Measurements from ENCODE around the gene MIGA1. TPM values are rescaled to one million over a fixed set of nuclear protein-coding genes. Genes with fewer than 3 reads are reported as not detected.

Gene MIGA1
- total RNA-seq, 1 experiment from 2014 or later = 14.4 TPM

DNA sequence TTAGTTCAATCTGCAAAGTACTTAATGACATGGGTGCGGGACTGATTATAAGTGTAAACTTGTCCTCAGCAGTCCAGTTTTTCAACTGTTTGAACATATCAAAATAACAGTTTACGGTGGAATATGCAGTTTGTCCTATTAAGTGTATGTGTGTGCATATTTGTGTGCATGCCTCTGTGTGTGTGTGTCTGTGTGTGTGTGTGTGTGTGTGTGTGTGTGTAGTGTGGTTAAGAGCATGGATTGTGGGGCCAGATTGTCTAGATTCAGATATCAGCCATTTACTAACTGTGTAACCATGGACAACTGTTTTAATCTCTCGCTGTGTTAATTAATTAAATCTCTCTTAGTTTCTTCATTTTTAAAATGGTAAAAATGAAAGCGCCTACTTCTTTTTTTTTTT, 148.0 kb downstream of the MIGA1 start:
- Histone ChIP-seq H3K4me3 (ENCODE audit: low read depth in 2 of 2, low read length in 2 of 2) (no peak overlapping the region), H3K27ac (ENCODE audit: low read length) (no peak overlapping the region), H3K9me3 (ENCODE audit: control insufficient read depth, insufficient read depth, low read depth, low read length) (no peaks in the 10 kb centered on the region), H3K27me3 (ENCODE audit: control insufficient read depth, insufficient read depth, low read length) (no peaks in the 10 kb centered on the region), H3K4me1 (ENCODE audit: control insufficient read depth, insufficient read depth, low read length) (no peaks in the 10 kb centered on the region), H3K36me3 (ENCODE audit: control insufficient read depth, insufficient read depth, low read length) (no peaks in the 10 kb centered on the region)
- POLR2A ChIA-PET = no interaction called here
- BruUV-seq (replicated peaks) = no TSS peak
- DNase-seq (ENCODE audit: low read depth, low spot score) (no peak), ATAC-seq (no peak)
- intact Hi-C loops (cut with micrococcal nuclease; ENCODE audit: unreplicated experiment) (no loop called here), in situ Hi-C loops (cut with HindIII; ENCODE audit: low pct_unique_long_range_greater_than_20kb, low sequenced_read_pairs) (no loop called here)
- CTCF ChIA-PET = no interaction called here
- TF ChIP-seq, protein P1, sequence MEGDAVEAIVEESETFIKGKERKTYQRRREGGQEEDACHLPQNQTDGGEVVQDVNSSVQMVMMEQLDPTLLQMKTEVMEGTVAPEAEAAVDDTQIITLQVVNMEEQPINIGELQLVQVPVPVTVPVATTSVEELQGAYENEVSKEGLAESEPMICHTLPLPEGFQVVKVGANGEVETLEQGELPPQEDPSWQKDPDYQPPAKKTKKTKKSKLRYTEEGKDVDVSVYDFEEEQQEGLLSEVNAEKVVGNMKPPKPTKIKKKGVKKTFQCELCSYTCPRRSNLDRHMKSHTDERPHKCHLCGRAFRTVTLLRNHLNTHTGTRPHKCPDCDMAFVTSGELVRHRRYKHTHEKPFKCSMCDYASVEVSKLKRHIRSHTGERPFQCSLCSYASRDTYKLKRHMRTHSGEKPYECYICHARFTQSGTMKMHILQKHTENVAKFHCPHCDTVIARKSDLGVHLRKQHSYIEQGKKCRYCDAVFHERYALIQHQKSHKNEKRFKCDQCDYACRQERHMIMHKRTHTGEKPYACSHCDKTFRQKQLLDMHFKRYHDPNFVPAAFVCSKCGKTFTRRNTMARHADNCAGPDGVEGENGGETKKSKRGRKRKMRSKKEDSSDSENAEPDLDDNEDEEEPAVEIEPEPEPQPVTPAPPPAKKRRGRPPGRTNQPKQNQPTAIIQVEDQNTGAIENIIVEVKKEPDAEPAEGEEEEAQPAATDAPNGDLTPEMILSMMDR (IDR thresholded peaks at IDR 0.05) = no peak
- no peak for TF ChIP-seq POLR2AphosphoS5 (IDR thresholded peaks at IDR 0.05; ENCODE audit: low read depth, low read length)
- TF ChIP-seq SIN3A (IDR thresholded peaks at IDR 0.05; ENCODE audit: borderline replicate concordance, insufficient read depth, low read depth, low read length) = no peak
- TF ChIP-seq, protein P2, sequence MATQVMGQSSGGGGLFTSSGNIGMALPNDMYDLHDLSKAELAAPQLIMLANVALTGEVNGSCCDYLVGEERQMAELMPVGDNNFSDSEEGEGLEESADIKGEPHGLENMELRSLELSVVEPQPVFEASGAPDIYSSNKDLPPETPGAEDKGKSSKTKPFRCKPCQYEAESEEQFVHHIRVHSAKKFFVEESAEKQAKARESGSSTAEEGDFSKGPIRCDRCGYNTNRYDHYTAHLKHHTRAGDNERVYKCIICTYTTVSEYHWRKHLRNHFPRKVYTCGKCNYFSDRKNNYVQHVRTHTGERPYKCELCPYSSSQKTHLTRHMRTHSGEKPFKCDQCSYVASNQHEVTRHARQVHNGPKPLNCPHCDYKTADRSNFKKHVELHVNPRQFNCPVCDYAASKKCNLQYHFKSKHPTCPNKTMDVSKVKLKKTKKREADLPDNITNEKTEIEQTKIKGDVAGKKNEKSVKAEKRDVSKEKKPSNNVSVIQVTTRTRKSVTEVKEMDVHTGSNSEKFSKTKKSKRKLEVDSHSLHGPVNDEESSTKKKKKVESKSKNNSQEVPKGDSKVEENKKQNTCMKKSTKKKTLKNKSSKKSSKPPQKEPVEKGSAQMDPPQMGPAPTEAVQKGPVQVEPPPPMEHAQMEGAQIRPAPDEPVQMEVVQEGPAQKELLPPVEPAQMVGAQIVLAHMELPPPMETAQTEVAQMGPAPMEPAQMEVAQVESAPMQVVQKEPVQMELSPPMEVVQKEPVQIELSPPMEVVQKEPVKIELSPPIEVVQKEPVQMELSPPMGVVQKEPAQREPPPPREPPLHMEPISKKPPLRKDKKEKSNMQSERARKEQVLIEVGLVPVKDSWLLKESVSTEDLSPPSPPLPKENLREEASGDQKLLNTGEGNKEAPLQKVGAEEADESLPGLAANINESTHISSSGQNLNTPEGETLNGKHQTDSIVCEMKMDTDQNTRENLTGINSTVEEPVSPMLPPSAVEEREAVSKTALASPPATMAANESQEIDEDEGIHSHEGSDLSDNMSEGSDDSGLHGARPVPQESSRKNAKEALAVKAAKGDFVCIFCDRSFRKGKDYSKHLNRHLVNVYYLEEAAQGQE (IDR thresholded peaks at IDR 0.05; ENCODE audit: insufficient read depth in 1 of 2, low read depth in 2 of 2, low read length in 1 of 2) = no peak
- TF ChIP-seq TCF7L2 (IDR thresholded peaks at IDR 0.05; ENCODE audit: low read depth, low read length) = no peak

Other genes with a start within 250 kb of the MIGA1 start
- 52.6 TPM for gene ZZZ3, start 97.0 kb upstream of the MIGA1 start, total RNA-seq (2021; ENCODE audit: unreplicated experiment)
- 52.2 TPM for gene USP33, start 19.8 kb upstream of the MIGA1 start, total RNA-seq (2021; ENCODE audit: unreplicated experiment)
- 5.4 TPM for gene NEXN, start 109.0 kb downstream of the MIGA1 start, total RNA-seq (2021; ENCODE audit: unreplicated experiment)
- gene FUBP1, start 199.4 kb downstream of the MIGA1 start, total RNA-seq (2021; ENCODE audit: unreplicated experiment) = 150 TPM
- gene DNAJB4, start 225.3 kb downstream of the MIGA1 start, total RNA-seq (2021; ENCODE audit: unreplicated experiment) = 14.9 TPM

Data from Panc1 (cell line).